ENCODE results near the gene ENTREP1.
"Not testable (repeated sequence)": the region's sequence is repeated elsewhere in the genome, so short reads cannot be mapped to it uniquely, and the experiment has no call there.

ENTREP1 gene, protein sequence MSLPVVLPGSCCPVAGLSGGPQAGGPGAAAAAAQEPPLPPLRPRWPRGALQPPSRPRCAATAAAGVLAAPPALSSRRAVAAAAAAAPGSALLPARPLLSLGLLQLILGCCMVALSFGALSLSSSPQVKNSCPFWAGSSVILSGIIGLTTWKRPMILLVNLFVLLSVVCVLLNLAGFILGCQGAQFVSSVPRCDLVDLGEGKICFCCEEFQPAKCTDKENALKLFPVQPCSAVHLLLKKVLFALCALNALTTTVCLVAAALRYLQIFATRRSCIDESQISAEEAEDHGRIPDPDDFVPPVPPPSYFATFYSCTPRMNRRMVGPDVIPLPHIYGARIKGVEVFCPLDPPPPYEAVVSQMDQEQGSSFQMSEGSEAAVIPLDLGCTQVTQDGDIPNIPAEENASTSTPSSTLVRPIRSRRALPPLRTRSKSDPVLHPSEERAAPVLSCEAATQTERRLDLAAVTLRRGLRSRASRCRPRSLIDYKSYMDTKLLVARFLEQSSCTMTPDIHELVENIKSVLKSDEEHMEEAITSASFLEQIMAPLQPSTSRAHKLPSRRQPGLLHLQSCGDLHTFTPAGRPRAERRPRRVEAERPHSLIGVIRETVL

DNA sequence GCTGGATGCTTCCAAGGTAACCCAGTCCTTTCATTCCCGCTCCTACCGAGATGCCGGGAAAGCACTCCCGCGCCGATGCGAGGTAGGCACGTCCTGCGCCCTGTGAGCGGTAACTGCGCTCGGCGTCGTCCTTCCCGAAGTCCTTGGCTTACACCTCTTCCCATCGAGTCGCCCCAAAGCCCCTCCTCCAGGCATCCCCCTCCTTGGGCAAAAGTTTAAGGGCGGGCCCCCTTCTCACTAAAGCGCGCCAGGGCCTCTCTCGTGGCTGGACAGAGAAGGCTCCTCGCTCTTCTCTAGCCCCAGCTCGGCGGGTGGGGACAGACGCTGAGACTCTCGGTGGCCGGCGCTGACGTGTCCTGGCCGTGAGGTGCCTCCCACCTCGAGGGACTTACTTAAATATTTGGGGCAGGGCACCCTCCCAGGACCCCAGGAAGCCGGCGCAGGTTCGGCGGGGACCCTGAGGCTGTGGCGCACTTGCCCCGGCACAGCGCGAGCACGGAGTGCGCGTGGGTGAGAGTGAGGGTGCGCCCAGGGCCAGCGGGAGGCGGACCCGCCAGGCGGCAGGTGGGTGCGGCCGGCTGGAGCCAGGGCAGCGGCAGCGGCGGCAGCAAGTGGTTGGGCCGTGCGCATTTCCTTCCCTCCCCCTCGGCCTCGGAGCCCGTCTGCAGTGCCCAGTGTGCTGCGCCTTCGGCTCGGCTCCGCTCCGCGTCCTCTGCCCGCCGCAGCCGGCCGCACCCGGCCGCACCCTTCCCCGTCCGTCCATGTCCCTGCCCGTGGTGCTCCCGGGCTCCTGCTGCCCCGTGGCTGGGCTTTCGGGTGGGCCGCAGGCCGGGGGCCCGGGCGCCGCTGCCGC, at the start of gene ENTREP1:
Gene ENTREP1 (plus strand): TSS at position 667 of the 853 bp plus-strand sequence. CDS start 95 bp downstream, at position 762.
- no peak for DNase-seq (ENCODE audit: low read depth in 2 of 2)

DNA sequence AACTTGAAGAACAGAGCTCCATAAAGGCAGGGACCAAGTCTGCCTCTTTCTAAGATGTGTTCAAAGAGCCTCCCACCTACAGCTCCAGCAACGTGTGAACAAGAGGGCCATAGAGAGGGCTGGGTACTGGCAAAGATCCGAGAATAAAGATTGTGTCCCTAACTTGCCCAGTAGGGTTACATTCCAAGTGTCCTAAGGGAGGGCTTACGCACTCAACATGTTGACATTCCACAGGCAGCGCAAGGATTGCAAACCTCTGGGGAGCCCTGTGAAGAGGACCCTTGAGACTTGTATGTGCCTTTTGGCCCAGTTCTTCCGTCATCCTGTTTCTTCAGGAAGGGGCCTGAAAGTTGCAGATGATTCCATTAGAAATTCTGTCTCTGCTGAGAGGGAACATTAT, 48.2 kb upstream of the ENTREP1 start:
- DNase-seq (ENCODE audit: low read depth in 2 of 2): no peak

DNA sequence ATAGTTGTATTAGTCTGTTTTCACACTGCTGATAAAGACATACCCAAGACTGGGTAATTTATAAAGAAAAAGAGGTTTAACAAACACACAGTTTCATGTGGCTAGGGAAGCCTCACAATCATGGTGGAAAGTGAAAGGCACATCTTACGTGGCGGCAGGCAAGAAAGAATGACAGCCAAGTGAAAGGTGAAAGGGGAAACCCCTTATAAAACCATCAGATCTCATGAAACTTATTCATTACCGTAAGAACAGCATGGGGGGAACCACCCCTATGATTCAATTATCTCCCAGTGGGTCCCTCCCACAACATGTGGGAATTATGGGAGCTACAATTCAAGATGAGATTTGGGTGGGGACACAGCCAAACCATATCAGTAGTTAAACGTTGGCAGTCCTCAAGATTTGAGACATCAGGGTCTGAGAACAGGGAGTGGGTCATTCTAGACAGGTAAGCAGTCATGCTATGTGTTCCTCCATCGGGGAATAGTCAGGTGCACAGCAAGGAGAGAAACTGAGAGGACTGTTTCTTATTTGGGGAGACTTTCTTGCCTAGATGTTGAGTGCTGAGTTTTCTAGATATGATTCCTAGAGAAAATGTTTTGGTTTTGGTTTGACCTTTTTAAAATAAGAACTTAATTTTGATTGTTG, 45.8 kb upstream of the ENTREP1 start:
- no peak for DNase-seq (ENCODE audit: low read depth in 2 of 2)

DNA sequence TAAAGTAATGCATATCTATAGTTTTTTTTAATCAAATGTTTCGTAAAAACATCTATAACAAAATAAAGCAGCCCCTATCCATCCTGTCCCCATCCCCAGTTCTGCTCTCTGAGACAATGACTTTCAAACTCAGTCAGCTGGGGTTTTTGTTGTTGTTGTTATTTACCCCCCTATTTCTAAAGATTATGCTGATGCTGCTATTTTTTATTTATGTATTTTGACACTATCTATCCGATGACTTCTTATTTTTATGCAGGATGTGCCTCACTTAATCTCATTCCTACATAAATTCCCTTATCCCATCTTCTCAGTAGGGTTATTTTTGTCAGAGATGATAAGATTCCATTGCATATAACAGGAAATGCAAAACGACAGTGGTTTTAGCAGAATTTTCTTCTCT, 45.3 kb upstream of the ENTREP1 start:
- no peak for DNase-seq (ENCODE audit: low read depth in 2 of 2)

DNA sequence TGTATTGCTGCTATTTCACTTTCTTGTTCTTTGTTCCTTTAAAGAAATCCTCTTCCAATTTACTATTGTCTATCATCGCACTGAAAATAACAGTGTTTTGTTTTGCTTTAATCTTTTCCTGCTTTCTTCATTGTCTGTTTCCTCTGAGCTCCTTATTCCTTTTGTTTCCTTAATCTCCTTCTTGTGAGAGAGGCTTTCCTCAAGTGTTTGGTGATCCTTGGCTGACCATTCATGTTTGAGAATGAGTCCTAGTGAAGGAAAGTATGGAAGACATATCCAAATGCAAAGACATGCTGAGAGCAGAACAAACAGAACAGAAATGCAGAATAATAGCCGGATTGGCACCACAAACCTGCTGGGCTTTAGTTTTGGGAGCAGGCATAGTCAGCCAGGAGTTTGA, 42.0 kb upstream of the ENTREP1 start:
- DNase-seq (ENCODE audit: low read depth in 2 of 2): no peak

DNA sequence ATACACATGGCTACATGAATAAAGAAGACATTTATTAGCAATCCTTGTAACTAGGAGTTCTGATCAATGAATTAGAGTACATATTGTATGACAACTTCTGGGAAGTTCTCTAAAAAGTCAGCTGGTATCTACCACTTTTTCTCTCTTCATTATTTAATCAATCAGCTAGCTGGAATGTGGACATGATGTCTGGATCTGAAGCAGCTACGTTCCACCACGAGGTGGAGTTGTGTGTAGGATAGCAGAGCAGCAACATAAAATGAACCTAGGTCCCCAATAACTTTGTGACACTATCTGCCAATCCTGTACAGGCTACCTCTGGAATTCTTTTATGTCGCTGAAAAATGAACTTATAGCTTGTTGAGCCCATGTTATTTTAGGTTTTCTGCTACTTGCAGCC, 32.9 kb upstream of the ENTREP1 start:
- DNase-seq (ENCODE audit: low read depth in 2 of 2): no peak

DNA sequence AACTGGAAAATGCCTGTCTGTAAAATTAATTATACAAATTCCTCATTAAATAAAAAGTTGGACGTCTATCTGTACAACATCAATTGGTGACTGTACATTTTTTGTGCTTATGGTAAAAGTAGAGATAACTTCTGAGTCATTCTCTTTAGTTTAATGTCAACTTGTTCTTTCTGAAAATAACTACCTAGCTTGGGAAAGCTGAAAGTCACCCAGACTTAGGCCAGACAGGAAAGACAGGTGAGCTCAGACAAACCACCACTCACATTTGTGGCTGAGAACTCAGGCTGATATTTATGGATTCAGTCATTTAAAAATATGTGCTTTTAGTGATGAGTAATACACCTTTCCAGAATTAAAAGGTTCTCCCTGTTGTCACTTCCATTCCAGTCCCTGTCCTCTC, 31.9 kb upstream of the ENTREP1 start:
- DNase-seq (ENCODE audit: low read depth in 2 of 2): no peak

DNA sequence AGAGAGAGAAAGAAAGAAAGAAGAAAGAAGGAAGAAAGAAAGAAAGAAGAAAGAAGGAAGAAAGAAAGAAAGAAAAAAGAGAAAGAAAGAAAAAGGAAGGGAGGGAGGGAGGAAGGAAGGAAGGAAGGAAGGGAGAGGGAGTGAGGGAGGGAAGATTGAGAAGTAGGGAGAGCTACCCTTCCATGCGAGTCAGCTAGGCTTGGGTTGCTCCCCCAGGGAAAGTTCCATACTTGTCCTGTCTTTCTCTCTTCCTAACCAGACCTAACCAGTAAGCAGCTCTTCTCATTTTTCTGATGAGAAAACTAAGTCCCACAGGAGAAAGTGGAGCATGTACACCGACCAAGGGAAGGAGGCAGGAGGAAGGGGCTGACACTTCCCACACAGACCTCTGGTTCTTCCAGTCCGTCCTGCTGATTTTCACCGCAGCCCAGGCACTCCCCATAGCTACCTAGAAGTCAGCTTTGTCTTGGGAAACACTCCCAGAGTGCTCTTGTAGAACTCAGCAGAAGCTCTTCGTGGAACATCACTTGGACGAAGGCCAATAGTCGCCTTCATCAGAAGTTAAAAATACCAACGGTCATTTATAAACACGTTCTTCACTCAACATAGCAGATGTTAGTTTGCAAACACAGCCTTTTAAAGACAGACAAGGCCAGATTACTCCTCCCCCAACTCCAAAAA, 29.0 kb upstream of the ENTREP1 start:
- DNase-seq (ENCODE audit: low read depth in 2 of 2): no peak

DNA sequence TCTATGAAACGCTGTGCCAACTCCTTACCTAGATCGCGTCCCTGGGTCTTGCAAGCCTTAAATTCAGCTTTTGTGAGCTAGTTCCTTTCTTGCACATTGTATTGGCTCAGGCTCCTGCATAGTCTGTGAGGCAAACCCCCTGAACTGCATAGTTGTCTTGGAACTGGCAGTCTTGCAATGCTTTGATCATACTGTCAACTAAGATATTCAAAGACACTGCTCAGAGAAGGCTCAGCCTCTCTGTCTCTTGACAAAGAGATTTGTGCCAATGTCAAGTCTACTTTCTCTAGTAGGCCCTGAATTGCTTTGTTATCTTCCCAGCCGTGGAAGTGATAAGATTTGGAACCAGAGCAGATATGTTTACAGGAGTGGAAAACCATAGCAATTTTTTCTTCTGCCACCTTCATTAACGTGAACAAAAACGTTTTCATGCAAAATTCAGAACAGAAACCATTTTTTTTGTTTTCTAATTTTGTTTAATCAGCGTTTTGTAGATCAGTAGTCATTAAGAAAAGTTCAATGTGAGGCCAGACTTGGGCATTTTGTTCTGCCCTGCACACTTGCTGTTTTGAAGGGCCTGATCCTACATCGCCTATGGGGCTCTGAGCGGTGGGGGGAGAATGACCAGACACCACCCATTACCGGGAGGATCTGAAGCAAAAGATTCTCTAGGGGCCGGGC, 27.6 kb upstream of the ENTREP1 start:
- DNase-seq (ENCODE audit: low read depth in 2 of 2): no peak

DNA sequence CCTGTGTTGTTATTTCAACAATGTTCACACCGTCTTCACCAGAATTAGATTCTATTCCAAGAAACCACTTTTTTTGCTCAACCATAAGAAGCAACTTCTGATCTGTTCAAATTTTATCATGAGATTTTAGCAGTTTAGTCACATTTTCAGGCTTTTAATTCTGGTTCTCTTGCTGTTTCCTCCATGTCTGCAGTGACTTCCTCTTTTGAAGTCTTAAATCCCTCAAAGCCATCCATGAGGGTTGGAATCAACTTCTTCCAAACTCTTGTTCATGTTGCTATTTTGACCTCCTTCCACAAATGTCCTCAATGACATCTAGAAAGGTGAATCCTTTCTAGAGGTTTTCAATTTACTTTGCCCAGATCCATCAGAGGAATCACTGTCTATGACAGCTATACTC, 25.7 kb upstream of the ENTREP1 start:
- DNase-seq (ENCODE audit: low read depth in 2 of 2): no peak

DNA sequence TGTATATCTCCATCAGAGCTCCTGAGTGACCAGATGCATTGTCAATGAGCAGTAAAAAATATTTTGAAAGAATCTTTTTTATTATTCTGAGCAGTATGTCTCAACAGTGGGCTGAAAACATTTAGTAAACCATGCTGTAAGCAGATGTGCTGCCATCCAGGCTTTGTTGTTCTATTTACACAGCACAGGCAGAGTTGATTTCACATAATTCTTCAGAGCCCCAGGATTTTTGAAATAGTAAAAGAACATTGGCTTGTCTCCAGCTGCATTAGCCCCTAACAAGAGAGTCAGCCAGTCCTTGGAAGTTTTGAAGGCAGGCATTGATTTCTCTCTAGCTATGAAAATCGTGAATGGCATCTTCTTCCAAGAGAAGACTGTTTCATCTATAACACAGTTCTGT, 25.2 kb upstream of the ENTREP1 start:
- DNase-seq (ENCODE audit: low read depth in 2 of 2): no peak

DNA sequence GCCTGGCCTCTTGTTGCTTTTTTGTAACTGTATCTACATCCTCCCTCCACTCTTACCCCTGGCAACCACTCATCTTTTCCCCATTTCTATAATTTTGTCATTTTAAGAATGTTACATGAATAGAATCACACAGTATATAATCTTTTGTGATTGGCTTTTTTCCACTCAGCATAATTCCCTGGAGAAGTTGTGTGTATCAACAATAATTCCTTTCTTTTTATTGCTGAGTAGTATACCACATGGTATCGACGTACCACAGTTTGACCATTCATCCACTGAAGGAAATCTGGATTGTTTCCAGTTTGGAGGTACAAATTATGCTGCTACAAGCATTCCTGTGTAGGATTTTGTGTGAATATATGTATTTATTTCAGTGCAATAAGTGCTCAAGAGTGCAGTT, 21.7 kb upstream of the ENTREP1 start:
- no peak for DNase-seq (ENCODE audit: low read depth in 2 of 2)

DNA sequence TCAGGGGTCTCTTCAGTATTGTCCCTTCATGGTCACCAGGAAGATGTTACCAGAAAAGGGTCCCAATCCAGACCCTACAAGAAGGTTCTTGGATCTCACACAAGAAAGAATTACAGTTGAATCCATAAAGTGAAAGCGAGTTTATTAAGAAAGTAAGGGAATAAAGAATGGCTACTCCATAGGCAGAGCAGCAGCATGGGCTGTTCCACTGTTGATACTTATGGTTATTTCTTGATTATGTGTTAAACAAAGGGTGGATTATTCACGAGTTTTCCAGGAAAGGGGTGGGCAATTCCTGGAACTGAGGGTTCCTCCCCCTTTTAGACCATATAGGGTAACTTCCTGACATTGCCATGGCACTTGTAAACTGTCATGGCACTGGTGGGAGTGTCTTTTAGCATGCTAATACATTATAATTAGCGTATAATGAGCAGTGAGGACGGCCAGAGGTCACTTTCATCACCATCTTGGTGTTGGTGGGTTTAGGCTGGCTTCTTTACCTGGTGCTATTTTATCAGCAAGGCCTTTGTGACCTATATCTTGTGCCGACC, 18.0 kb upstream of the ENTREP1 start:
- DNase-seq (ENCODE audit: low read depth in 2 of 2): not testable (repeated sequence)

DNA sequence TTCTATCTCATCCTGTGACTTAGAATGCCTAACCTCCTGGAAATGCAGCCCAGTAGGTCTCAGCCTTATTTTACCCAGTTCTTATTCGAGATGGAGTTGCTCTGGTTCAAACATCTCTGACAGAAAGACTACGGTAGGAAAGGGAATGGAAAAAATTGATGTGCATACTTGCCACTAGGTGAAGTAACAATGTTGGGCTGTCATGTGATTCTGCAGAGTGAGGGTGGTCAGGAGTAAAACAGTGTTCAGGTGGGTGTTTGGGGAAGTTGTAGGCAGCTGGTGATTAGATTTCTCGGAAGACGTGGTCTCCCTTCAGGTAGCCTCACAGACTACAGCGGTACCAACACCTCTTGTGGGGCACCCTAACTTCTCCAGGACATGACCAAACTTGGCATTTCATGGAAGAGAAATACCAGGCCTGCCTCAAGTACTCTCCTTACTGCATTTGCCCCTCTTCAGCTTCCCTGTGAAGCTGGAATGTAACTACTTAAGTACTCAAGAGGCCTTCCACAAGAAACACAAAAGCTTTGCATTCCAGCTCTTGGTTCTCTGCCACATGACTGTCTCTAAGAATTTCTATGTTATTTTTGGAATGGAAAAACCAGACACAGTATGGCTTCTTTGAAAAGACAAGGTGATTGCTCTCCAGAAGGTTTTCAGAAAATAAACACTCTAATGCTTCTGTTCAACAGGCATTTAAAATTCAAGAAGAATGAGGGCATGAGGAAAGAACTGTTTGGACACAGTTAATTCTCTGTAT, 17.4 kb upstream of the ENTREP1 start:
- no peak for DNase-seq (ENCODE audit: low read depth in 2 of 2)

DNA sequence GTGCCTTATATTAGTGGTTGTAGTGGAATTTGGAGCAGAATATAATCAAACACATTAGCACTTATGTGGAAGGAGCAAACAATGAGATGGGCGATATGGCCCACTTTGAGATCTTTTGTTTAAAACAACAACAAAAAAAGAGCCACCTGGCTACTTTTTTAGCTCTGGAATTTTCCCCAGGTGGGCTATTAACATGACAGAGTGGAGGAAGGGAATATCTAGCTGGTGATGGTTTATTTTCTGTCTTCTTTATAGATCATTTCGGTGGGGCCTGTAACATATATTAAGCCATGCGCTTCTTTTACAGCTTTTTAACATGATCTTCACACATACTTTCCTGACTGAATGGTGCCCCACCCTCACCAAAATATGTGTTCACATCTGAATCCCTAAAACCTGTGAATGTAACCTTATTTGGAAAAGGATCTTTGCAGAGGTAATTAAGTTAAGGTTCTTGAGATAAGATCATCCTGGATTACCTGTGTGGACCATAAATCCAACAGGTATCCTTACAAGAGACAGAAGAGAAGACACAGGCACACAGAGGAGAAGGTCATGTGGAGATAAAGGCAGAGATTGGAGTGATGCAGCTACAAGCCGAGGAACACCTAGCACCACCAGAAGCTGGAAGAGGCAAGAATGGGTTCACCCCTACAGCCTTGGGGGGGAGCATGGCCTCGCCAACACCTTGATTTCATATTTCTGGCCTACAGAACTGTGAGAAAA, 16.6 kb upstream of the ENTREP1 start:
- no peak for DNase-seq (ENCODE audit: low read depth in 2 of 2)

DNA sequence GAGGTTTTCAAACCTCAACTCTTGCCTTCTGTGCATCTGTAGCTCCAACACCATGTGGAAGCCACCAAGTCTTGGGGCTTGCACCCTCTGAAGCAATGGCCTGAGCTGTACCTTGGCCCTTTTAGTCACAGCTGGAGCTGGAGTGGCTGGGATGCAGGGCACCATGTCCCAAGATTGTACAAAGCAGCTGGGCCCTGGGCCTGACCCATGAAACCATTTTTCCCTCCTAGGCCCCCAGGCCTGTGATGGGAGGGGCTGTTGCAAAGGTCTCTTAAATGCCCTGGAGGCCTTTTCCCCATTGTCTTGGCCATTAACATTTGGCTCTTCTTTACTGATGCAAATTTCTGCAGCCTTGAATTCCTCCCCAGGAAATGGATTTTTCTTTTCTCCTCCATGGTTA, 11.8 kb upstream of the ENTREP1 start:
- no peak for DNase-seq (ENCODE audit: low read depth in 2 of 2)

DNA sequence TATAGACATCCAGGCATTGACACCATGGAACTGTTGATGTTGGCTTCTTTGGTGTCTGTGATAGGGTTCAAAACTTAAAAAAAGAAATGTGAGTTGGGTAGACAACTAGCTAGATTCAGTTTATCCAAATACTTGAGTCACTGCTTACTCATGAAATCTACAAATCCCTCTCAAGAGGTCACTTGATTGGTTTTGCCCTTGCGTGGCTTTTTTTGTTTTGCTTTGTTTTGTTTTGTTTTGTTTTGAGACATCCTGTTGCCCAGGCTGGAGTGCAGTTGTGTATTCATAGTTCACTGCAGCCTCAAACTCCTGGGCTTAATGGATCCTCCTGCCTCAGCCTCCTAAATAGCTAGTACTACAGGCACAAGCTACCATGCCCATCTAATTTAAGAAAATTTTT, 10.5 kb upstream of the ENTREP1 start:
- no peak for DNase-seq (ENCODE audit: low read depth in 2 of 2)

DNA sequence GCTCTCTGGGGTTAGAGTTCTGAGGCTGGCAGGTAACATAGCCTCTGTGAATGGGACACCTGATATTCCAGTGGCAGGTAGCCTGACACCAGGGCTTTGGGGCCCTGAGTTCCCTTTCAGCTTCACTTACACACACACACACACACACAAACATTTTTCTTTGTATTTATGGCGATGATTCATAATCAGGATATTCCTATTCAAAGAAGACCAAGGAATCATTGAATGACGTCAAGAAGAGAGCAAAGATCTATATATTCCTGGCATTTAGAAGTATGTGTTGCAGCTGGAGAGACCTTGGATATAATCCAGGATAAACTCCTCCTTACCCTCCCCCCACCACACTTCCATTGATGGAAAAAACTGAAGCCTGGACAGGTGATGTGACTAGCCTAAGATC, 7.9 kb upstream of the ENTREP1 start:
- DNase-seq (ENCODE audit: low read depth in 2 of 2): no peak

DNA sequence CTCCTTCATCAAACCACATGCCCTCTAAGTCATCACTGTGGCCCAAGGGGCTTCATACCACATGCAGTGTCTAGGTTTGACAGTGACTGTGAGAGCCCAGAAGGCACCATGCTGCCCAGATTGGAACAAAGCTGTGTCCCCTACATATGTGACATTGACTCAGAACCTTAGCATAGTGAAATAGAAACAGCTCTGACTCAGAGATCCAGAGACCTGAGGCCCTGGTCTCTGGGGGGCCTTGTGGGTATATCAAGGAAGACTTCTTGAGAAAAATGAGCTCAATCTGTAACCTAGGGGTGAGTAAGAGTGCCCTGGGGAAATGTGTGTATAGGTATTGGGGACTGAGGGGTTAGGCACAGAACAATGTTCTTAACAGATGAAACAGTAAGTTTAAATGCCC, 7.1 kb upstream of the ENTREP1 start:
- DNase-seq (ENCODE audit: low read depth in 2 of 2): no peak
